GM21447 (cell line): ENCODE data around the gene FBXO44.

Experiments
- ATAC-seq: cut with Tn5 transposase; IDR thresholded peaks from one replicate; pipeline ENCODE4 v1.9.1; 2021; ENCODE audit not compliant: unreplicated experiment

The FBXO44 gene

GRCh38 chr1:11657654-11658053, 3.0 kb downstream of the FBXO44 start:
- ATAC-seq: no peak

DNA sequence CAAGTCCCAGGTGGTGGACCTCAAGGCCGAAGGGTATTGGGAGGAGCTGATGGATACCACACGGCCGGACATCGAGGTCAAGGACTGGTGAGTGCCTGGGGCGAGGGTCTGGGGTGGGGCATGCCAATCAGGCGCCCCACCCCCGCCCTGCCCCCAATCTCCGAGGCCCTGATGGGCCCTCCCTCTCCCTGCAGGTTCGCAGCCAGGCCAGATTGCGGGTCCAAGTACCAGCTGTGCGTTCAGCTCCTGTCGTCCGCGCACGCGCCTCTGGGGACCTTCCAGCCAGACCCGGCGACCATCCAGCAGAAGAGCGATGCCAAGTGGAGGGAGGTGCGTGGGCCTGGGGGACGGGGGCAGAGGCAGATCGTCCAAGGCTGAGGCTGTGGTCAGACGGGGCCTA, 3.9 kb downstream of the FBXO44 start:
- no peak for ATAC-seq

DNA sequence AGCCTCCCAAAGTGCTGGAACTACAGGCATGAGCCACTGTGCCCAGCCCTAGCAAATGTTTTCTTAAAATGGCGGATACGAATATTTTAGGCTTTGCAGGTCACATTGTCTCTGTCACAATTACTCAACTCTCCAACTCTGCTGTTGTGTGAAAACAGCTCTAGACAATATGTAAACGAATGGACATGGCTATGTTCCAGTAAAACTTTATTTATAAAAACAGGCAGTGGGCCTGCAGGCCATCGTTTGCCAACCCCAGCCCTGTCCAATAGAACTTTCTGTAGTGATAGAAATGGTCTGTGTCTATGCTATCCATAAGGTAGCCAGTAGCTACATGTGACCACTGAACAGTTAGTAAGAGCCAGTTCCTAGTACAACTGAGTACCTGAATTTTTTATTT, 5.1 kb downstream of the FBXO44 start:
- no peak for ATAC-seq

DNA sequence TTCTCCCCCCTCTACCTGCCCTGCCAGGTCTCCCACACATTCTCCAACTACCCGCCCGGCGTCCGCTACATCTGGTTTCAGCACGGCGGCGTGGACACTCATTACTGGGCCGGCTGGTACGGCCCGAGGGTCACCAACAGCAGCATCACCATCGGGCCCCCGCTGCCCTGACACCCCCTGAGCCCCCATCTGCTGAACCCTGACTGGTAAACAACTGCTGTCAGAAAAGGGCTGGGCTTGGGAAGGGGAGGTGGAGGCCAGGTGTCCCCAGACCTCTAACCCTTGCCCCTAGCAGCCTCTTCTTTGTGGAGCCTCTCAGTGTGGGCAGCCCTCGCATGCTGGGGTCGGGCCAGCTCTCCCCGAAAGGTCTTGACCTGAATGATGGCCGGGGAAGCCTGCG, 6.4 kb downstream of the FBXO44 start:
- no peak for ATAC-seq

- ATAC-seq: peak; percentile 37
Measured at GRCh38 chr1:11664336-11665065, 9.8 kb downstream of the FBXO44 start.

DNA sequence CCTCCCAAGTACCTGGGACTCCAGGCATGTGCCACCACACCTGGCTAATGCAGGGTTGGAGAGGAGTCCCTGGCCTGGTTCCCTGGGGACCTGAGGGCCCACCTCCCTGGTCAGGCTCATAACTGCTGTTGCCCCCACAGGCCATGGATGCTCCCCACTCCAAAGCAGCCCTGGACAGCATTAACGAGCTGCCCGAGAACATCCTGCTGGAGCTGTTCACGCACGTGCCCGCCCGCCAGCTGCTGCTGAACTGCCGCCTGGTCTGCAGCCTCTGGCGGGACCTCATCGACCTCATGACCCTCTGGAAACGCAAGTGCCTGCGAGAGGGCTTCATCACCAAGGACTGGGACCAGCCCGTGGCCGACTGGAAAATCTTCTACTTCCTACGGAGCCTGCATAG, 13.8 kb downstream of the FBXO44 start:
- ATAC-seq: no peak

DNA sequence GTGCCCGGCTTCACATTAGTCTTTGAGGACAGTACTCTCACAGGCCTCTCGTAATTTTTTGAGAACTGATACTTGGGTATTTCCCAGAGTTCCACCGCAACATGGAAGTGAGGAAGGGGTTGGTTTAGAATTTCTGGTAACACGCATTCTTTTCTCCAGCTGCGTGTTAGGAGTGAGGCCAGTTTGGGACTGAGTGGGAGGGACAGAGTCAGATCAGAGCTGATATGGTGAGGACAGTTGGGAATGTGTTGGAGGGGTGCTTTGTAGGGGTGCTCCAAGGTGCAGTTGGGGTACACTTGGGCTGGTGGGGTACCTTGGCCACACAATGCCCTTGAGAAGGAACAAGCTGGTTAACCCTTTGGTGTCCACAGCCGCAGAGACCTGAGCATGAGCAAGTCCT, 16.1 kb downstream of the FBXO44 start:
- no peak for ATAC-seq

GRCh38 chr1:11671205-11671543, 16.5 kb downstream of the FBXO44 start:
- ATAC-seq: no peak

DNA sequence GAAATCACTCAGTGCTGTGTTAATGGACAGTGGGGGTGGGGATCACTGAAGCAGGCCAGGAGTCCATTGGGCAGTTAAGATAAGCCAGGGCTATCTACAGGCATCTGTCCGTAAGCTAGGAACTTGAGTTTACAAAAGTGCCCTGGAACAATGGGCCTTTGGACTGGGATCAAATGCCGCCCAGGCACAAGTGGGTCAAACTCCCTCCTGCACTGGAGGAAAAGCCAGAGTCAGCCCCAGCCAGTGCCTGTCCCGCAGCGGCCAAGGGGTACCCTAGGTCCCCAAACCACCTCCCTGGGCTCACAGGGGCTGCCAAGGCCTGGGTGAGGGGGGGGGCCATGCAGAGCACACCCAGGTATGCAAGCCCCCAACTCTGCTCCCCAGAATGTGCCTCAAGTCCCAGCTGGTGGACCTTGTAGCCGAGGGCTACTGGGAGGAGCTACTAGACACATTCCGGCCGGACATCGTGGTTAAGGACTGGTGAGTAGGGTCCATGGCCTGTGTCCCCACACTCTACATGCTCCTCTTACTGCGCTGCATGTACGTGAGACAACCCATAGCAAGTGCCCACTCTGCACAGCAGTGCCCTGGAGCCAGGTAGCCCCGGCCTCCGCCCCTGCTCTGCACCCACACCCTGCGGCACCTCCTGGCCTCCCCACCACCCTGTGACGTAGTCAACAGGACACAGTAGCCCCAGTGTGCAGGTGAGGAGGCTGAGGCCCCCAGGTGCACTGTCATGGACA, 17.0 kb downstream of the FBXO44 start:
- no peak for ATAC-seq

DNA sequence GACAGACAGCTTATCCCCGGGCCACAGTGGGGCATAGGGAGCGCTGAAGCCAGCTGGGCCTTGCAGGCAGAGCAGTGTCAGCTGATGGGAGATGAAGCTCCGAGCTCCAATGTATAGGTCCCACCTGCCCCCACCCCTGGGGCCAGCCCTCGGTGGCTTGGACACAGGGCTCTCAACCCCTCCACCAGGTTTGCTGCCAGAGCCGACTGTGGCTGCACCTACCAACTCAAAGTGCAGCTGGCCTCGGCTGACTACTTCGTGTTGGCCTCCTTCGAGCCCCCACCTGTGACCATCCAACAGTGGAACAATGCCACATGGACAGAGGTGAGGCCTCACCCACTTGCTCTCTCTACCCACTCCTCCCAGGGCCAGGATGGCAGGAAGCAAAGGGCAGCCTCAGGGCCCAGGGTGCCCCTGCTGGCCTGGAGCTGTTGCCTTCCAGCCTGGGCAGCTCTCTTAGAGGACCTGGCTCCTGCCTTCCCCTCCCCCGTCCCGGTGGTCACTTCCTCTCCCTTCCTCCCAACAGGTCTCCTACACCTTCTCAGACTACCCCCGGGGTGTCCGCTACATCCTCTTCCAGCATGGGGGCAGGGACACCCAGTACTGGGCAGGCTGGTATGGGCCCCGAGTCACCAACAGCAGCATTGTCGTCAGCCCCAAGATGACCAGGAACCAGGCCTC, 18.6 kb downstream of the FBXO44 start:
- no peak for ATAC-seq

DNA sequence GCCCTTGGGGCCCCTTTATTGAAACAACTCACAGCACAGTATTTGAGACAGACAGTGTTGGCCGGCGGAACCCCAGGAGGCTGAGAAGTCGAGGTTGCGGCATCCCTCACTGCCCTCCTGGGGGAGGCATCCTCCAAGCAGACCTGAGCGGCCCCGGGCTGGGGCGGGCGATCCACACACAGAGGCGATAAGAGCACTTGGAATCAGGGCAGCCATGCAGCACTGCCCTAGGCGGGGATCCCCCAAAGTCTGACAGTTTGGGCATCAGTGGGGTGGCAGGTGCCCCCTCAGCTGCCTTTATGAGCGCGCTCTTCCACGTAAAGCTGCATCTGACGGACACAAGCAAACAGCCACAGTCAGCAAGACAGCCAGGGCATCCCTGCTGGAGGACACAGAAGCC, 19.8 kb downstream of the FBXO44 start:
- no peak for ATAC-seq

DNA sequence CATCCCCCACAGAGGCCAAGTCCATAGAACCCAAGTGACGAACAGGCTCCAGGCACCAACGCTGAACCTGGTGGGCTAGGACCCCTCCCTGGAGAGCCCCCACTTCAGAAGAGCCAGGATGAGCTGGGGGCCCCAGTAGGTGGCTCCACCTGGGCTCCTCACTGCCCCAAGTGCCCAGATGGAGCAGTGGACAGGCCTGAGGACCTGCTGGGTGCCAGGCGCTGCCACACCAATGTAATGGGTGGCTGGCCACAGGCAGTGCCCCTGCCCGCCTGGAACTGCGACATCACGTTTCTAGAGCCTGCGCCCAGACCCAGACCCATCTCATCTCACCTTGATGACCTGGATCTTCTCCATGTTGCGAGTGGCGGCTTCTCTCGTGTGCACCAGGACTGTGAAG, 20.6 kb downstream of the FBXO44 start:
- ATAC-seq: no peak

GRCh38 chr1:11676386-11677103, 21.9 kb downstream of the FBXO44 start:
- no peak for ATAC-seq

GRCh38 chr1:11678442-11678841, 23.8 kb downstream of the FBXO44 start:
- ATAC-seq: no peak

DNA sequence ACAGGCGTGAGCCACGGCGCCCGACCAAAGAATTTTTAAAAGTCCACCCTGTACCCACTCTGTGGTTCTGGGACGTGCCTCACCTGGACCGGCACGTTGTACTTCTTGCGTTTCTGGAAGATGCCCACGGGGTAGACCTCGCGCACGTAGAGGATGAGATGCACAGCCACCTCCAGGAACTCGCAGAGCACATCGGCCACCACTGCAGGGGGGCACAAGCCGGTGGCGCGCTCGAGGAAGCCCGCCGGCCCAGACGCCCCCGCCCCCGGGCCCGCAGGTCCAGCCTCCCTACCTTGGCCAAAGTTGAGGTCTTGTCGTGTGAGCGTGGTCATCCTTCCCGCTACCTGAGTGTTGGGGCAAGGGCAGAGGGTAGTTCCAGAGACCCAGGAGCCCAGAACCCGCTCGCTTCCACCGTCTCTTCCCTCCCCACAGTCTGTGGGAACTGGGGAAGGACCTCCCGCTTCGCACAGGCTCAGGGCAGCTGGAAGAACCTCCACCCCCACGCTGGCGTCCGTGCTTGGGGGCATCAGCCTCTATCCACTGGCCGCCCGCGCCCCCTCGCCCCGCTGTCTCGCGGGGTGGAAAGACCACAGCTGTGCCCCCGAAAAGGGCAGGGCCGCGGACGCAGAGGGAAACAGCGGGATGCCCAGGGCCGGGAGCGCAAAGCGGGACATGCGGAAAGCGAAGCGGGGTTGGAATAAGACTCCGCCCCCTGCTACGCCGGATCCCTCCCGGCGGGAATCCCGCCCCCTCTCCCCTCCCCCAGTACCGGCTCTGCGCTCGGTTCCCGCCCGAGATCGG, 25.8 kb downstream of the FBXO44 start:
- peak; percentile 24 for ATAC-seq

- ATAC-seq: peak; percentile 73
Measured at GRCh38 chr1:11681071-11681771, 26.5 kb downstream of the FBXO44 start, which contains the start of gene MAD2L2. Gene MAD2L2 (minus strand): TSS chr1:11681148. CDS start chr1:11680601, 547 bp downstream.

DNA sequence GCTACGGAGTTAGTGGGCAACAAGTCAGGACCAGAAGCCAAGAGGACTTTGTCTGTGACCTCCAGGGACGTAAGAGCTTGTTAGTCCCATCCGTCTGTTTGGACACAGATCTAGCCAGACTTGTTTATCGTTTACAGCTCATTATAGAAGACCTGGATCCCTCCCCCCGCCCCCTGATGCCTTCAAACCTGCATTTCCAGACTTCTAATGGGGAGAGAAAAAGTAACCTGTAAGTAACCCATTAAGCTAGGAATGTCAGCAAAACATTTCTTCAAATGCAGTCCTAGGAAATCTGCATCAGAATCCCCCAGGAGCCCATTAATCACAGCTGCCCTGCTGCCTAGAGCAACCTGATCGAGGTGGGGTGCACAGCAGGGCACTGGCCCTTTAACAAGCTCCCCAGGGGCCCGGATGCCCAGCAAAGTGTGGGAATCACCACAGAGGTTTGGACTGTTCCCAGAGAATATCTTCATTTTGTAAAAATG, 27.7 kb downstream of the FBXO44 start:
- no peak for ATAC-seq

DNA sequence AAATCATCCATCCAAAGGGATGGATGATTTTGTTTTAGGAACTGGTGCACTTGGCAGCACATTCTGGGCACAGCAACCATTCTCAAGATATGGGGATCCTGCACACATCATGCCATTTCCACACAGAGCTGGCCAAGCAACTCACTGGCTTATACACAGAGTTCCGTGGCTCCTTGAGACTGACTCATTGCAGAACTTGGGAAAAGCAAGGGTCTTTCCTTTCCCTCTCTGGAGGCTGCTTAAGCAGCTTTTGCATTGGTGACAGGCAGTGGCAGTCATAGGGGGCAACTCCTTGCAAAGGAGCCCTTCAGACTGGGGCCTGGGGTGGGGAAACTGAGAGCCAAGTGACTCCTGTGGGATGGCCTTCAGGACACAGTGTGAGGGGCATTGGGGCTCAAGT, 28.1 kb downstream of the FBXO44 start:
- no peak for ATAC-seq

DNA sequence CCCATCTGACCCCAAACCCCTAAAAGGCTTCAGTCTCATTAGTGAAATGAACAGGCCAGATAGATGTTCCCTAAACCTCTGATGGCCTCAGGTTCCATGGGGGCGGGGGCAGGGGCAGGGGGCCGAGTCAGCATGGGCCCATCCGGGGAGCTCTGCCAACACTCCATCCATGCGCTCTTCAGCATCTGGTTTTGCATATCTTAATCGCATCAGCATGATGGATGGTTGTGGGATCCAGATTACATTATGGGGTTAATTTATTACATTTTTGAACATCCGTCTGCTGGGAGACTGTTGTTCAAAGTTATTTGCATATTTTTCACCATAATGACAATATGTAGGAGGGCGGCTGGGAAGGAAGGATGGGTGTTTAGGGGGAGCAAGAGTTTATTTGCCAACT, 29.4 kb downstream of the FBXO44 start:
- no peak for ATAC-seq

GRCh38 chr1:11685210-11685752, 30.6 kb downstream of the FBXO44 start:
- ATAC-seq: no peak
